GM12878 (cell line): Measurements from ENCODE around the gene FLOT1. TPM values are rescaled to one million over a fixed set of nuclear protein-coding genes. Genes with fewer than 3 reads are reported as not detected.

ENCODE experiments used
- BACH1 ChIP-seq: fragments of 450-650 bp; IDR thresholded peaks from 2 replicates; pipeline ENCODE4 v1.6.1; 2017; ENCODE audit warnings: mild to moderate bottlenecking, borderline replicate concordance
- BCL3 ChIP-seq: IDR thresholded peaks from 2 replicates; pipeline ENCODE4 v1.6.1; 2011; ENCODE audit warnings: borderline replicate concordance, low read depth, mild to moderate bottlenecking, moderate library complexity, low read length; ENCODE audit not compliant: insufficient read depth, poor library complexity, severe bottlenecking
- CBX3 ChIP-seq: fragments of 200-600 bp; sonication (generic); IDR thresholded peaks from 2 replicates; pipeline ENCODE4 v1.6.1; 2016; ENCODE audit warnings: low read depth, borderline replicate concordance
- CBX5 ChIP-seq: sonication (generic); IDR thresholded peaks from 2 replicates; pipeline ENCODE4 v1.6.1; 2016; ENCODE audit warnings: low read depth, moderate library complexity, mild to moderate bottlenecking, inconsistent platforms
- EED ChIP-seq: sonication (generic); IDR thresholded peaks from 2 replicates; pipeline ENCODE4 v1.6.1; 2016; ENCODE audit warnings: antibody characterized with exemption, low read depth
- ESRRA ChIP-seq: IDR thresholded peaks from 2 replicates; pipeline ENCODE4 v1.6.1; 2012; ENCODE audit warnings: mild to moderate bottlenecking, low read length, improper control_type of control experiment
- EZH2 ChIP-seq: IDR thresholded peaks from 2 replicates; pipeline ENCODE4 v1.6.1; 2012; ENCODE audit warnings: low read depth, mild to moderate bottlenecking, control low read depth, inconsistent platforms, low read length, borderline replicate concordance; ENCODE audit not compliant: control insufficient read depth
- FOS ChIP-seq: IDR thresholded peaks from 3 replicates; pipeline ENCODE4 v1.6.1; 2011; ENCODE audit warnings: borderline replicate concordance; ENCODE audit not compliant: insufficient read length; ENCODE audit errors: extremely low read depth
- GATAD2B ChIP-seq: fragments of 450-650 bp; conservative IDR thresholded peaks from 2 replicates; pipeline ENCODE4 v1.6.1; 2017; ENCODE audit warnings: low read depth, mild to moderate bottlenecking, moderate library complexity
- IRF4 ChIP-seq: IDR thresholded peaks from 2 replicates; pipeline ENCODE4 v1.6.1; 2011; ENCODE audit warnings: low read depth, low read length
- JUNB ChIP-seq: IDR thresholded peaks from 2 replicates; pipeline ENCODE4 v1.6.1; 2016; ENCODE audit warnings: antibody characterized with exemption, mild to moderate bottlenecking
- JUND ChIP-seq: IDR thresholded peaks from 2 replicates; pipeline ENCODE4 v1.6.1; 2012; ENCODE audit warnings: low read depth, mild to moderate bottlenecking, low read length, improper control_type of control experiment, moderate library complexity
- LARP7 ChIP-seq: fragments of 450-650 bp; IDR thresholded peaks from 2 replicates; pipeline ENCODE4 v1.6.1; 2017; ENCODE audit warnings: mild to moderate bottlenecking
- MTA3 ChIP-seq: IDR thresholded peaks from 2 replicates; pipeline ENCODE4 v1.6.1; 2012; ENCODE audit warnings: low read length, inconsistent platforms, borderline replicate concordance
- NR2C2 ChIP-seq: IDR thresholded peaks from 2 replicates; pipeline ENCODE4 v1.6.1; 2011; ENCODE audit warnings: borderline replicate concordance, low read depth; ENCODE audit not compliant: control insufficient read depth, insufficient read length
- PAX8 ChIP-seq: fragments of 450-650 bp; IDR thresholded peaks from 2 replicates; pipeline ENCODE4 v1.6.1; 2017; ENCODE audit warnings: mild to moderate bottlenecking, moderate library complexity
- PKNOX1 ChIP-seq: fragments of 450-650 bp; IDR thresholded peaks from 2 replicates; pipeline ENCODE4 v1.6.1; 2016; ENCODE audit warnings: mild to moderate bottlenecking
- POLR2AphosphoS5 ChIP-seq: IDR thresholded peaks from 2 replicates; pipeline ENCODE4 v1.6.1; 2011; ENCODE audit warnings: mild to moderate bottlenecking, low read length, inconsistent platforms
- RAD51 ChIP-seq: fragments of 450-650 bp; IDR thresholded peaks from 2 replicates; pipeline ENCODE4 v1.6.1; 2016; ENCODE audit warnings: moderate library complexity, mild to moderate bottlenecking, inconsistent platforms
- RCOR1 ChIP-seq: conservative IDR thresholded peaks from 2 replicates; pipeline ENCODE4 v1.6.1; 2012; ENCODE audit warnings: low read depth, low read length, improper control_type of control experiment
- RFX5 ChIP-seq: IDR thresholded peaks from 2 replicates; pipeline ENCODE4 v1.6.1; 2011; ENCODE audit warnings: low read depth, low read length, improper control_type of control experiment
- SMC3 ChIP-seq: IDR thresholded peaks from 2 replicates; pipeline ENCODE4 v1.6.1; 2011; ENCODE audit warnings: low read length, improper control_type of control experiment, borderline replicate concordance
- STAT3 ChIP-seq: IDR thresholded peaks from 2 replicates; pipeline ENCODE4 v1.6.1; 2011; ENCODE audit warnings: low read depth, low read length, improper control_type of control experiment
- TAF1 ChIP-seq: IDR thresholded peaks from 2 replicates; pipeline ENCODE4 v1.6.1; 2011; ENCODE audit warnings: mild to moderate bottlenecking, low read depth, low read length, borderline replicate concordance
- ZBTB4 ChIP-seq: fragments of 450-650 bp; formaldehyde crosslinking; IDR thresholded peaks from 2 replicates; pipeline ENCODE4 v1.4.0; 2022; ENCODE audit warnings: mild to moderate bottlenecking, moderate library complexity
- polyA plus RNA-seq, 11 experiments: library from polyadenylated mRNA; depleted of rRNA in 4 of 11; unstranded in 6 of 11; stranded (reverse) in 5 of 11; fragments of >200 nt; fragmentation: Nextera tagmentation in 4 of 11; fragmentation: Illumina TruSeq in 1 of 11; extraction: Ambion mirVana in 4 of 11; extraction: Trizol in 1 of 11; gene quantifications; 1 replicate in 1 of 11; 2 replicates in 10 of 11; pipeline versions ENCODE4 v1.2.1 to v1.2.3, GENCODE V29; 2011 to 2016; ENCODE audit warnings: inconsistent platforms in 2 of 11, missing spikeins in 2 of 11, low read depth in 1 of 11
- total RNA-seq, 4 experiments: library from RNA; depleted of rRNA in 3 of 4; stranded (reverse); fragments of >200 nt in 3 of 4; fragmentation: Illumina TruSeq in 1 of 4; extraction: Trizol in 1 of 4; gene quantifications; 2 replicates each; pipeline versions ENCODE4 v1.2.1 to v1.2.3, GENCODE V29; 2013 to 2021

Gene FLOT1
- total and polyA plus RNA-seq, 10 of the 15 experiments (the other 5 are each of a cell fraction or from before 2014, with no cell fraction given): 12.3 to 153 (median 112) TPM

- TF ChIP-seq CBX5 (no peak), STAT3 (no peak), BACH1 (peak; percentile 96), CBX3 (no peak), EED (peak; percentile 85), POLR2AphosphoS5 (peak; percentile 82; the same call in 1 of the 2 replicates), RCOR1 (no peak), JUND (no peak), GATAD2B (peak; percentile 96), NR2C2 (no peak), RAD51 (peak; percentile 12; the same call in 1 of the 2 replicates), RFX5 (no peak), EZH2 (no peak), FOS (no peak), LARP7 (peak; percentile 84), ESRRA (no peak), PKNOX1 (peak; percentile 74), SMC3 (no peak), TAF1 (no peak), ZBTB4 (CRISPR knock-in tag) (no peak), PAX8 (no peak), MTA3 (no peak), JUNB (no peak), BCL3 (peak; percentile 90), IRF4 (peak; percentile 46; the same call in 1 of the 2 replicates)
Measured at GRCh38 chr6:30686908-30687658, 55.4 kb downstream of the FLOT1 start (continued).
